Activated T-helper 1 cell treated with anti-CD3 and anti-CD28 coated beads, Interleukin-12 subunit alpha, Interleukin-12 subunit beta, Interleukin-2, Interleukin-4 antibody, amounts not matched to agents 30 ng/mL and 10 ng/mL and 1 ng/mL, durations not matched to agents 14 hours and 24 hours and 36 hours (primary cell): ENCODE measurements around the gene RTL5. TPM values are rescaled to one million over a fixed set of nuclear protein-coding genes. Genes with fewer than 3 reads are reported as not detected.

Experiments
- total RNA-seq: library from RNA; stranded (reverse); gene quantifications from 2 replicates; pipeline ENCODE4 v1.2.3, GENCODE V29; 2022

RTL5 gene
- total RNA-seq, 1 donor from 2014 or later, result 0.26 TPM

Other genes starting within 250 kb of the RTL5 start
- gene NHSL2, start 221.1 kb downstream of the RTL5 start, total RNA-seq, result 0.10 and 0.36 TPM in 2 replicates
- 10.2 and 13.3 TPM in 2 replicates for gene PIN4, start 49.8 kb upstream of the RTL5 start, total RNA-seq
- 7.4 and 7.5 TPM in 2 replicates for gene ERCC6L, start 107.1 kb upstream of the RTL5 start, total RNA-seq
- 982 and 989 TPM in 2 replicates for gene RPS4X, start 145.3 kb upstream of the RTL5 start, total RNA-seq
- gene CITED1, start 174.0 kb upstream of the RTL5 start, total RNA-seq, result 0.78 TPM in 1 of 2 replicates, not detected in the other